Left forelimb (tissue), 1 donor: ENCODE results near the gene IFI44.

Source experiments
- DNase-seq: peaks from one replicate; pipeline ENCODE4 v3.0.0-alpha.2; 2018; ENCODE audit warnings: low spot score

IFI44 gene

GRCh38 chr1:78649628-78650027, at the start of gene IFI44:
Gene IFI44 (plus strand): TSS chr1:78649831. CDS start chr1:78650196, 365 bp downstream.
- no peak for DNase-seq

- no peak for DNase-seq
Observed at GRCh38 chr1:78601068-78601467, 48.6 kb upstream of the IFI44 start.

GRCh38 chr1:78603206-78603605, 46.4 kb upstream of the IFI44 start:
- DNase-seq = no peak

- no peak for DNase-seq
Observed at GRCh38 chr1:78604643-78605042, 45.0 kb upstream of the IFI44 start.

- no peak for DNase-seq
Observed at GRCh38 chr1:78606274-78606673, 43.4 kb upstream of the IFI44 start.

- DNase-seq = no peak
Observed at GRCh38 chr1:78607334-78607927, 42.2 kb upstream of the IFI44 start.

GRCh38 chr1:78607944-78608343, 41.7 kb upstream of the IFI44 start:
- no peak for DNase-seq

GRCh38 chr1:78617615-78618026, 32.0 kb upstream of the IFI44 start:
- DNase-seq = no peak

- DNase-seq = no peak
Observed at GRCh38 chr1:78619032-78619431, 30.6 kb upstream of the IFI44 start.

- no peak for DNase-seq
Observed at GRCh38 chr1:78619446-78619802, 30.2 kb upstream of the IFI44 start.

- DNase-seq = no peak
Observed at GRCh38 chr1:78619803-78620579, 29.6 kb upstream of the IFI44 start, which contains the start of gene IFI44L. Gene IFI44L (plus strand): TSS chr1:78620448. CDS start chr1:78627916, 7,468 bp downstream.

GRCh38 chr1:78620666-78621065, 29.0 kb upstream of the IFI44 start:
- no peak for DNase-seq

GRCh38 chr1:78622548-78622947, 27.1 kb upstream of the IFI44 start:
- no peak for DNase-seq

GRCh38 chr1:78624035-78624434, 25.6 kb upstream of the IFI44 start:
- DNase-seq = no peak

GRCh38 chr1:78627321-78627720, 22.3 kb upstream of the IFI44 start:
- DNase-seq = no peak

- DNase-seq = no peak
Observed at GRCh38 chr1:78630600-78630999, 19.0 kb upstream of the IFI44 start.

GRCh38 chr1:78633209-78633608, 16.4 kb upstream of the IFI44 start:
- no peak for DNase-seq

- no peak for DNase-seq
Observed at GRCh38 chr1:78640462-78640861, 9.2 kb upstream of the IFI44 start.

GRCh38 chr1:78641558-78641957, 8.1 kb upstream of the IFI44 start:
- no peak for DNase-seq

GRCh38 chr1:78645723-78646122, 3.9 kb upstream of the IFI44 start:
- DNase-seq = no peak

GRCh38 chr1:78647238-78647637, 2.4 kb upstream of the IFI44 start:
- no peak for DNase-seq

- no peak for DNase-seq
Observed at GRCh38 chr1:78650114-78650660, 556 bp downstream of the IFI44 start.

- DNase-seq = no peak
Observed at GRCh38 chr1:78651241-78651640, 1.6 kb downstream of the IFI44 start.
